Subcutaneous abdominal adipose tissue (tissue), 5 donors: ENCODE results near the gene ZFHX2.

Experiments
- H3K27ac ChIP-seq: one replicate; pipeline ENCODE4 v1.7.0; 2013; ENCODE audit warnings: low read depth, mild to moderate bottlenecking, inconsistent platforms, low read length, moderate library complexity
- H3K27me3 ChIP-seq, 5 donors: one replicate each; pipeline ENCODE4 v1.7.0; 2013; ENCODE audit warnings: low read length in 5 of 5, inconsistent platforms in 1 of 5; ENCODE audit not compliant: control insufficient read depth in 5 of 5, insufficient read depth in 4 of 5
- H3K36me3 ChIP-seq, 5 donors: one replicate each; pipeline ENCODE4 v1.7.0; 2013; ENCODE audit warnings: low read length in 5 of 5; ENCODE audit not compliant: control insufficient read depth in 5 of 5, insufficient read depth in 5 of 5
- H3K4me1 ChIP-seq, 5 donors: one replicate each; pipeline ENCODE4 v1.7.0; 2013; ENCODE audit warnings: low read length in 5 of 5, mild to moderate bottlenecking in 3 of 5, moderate library complexity in 1 of 5; ENCODE audit not compliant: control insufficient read depth in 5 of 5, insufficient read depth in 5 of 5
- H3K4me3 ChIP-seq, 5 donors: one replicate each; pipeline ENCODE4 v1.7.0; 2013; ENCODE audit warnings: low read length in 5 of 5, low read depth in 1 of 5
- H3K9ac ChIP-seq, 5 donors: one replicate each; pipeline ENCODE4 v1.7.0; 2013; ENCODE audit warnings: low read length in 5 of 5, mild to moderate bottlenecking in 4 of 5, moderate library complexity in 3 of 5
- H3K9me3 ChIP-seq, 5 donors: one replicate each; pipeline ENCODE4 v1.7.0; 2013; ENCODE audit warnings: low read length in 5 of 5; ENCODE audit not compliant: control insufficient read depth in 5 of 5
- donor health status: healthy.
- donor health status: healthy.
- donor health status: healthy.
- donor health status: healthy.
- donor health status: healthy.

The ZFHX2 gene

GRCh38 chr14:23559926-23560520 is 8.5 kb upstream of the ZFHX2 start:
- Histone ChIP-seq H3K4me3 (no peak overlapping the region), H3K27me3 (no peaks in the 10 kb centered on the region), H3K9ac (no peak overlapping the region), H3K27ac (no peak overlapping the region), H3K4me1 (peaks cover 5 to 29% (median 18%) of the 10 kb centered on the region in 5 donors), H3K36me3 (peaks cover 0 to 50% (median 25%) of the 10 kb centered on the region in 5 donors), H3K9me3 (no peaks in the 10 kb centered on the region)

GRCh38 chr14:23559010-23559925 is 7.7 kb upstream of the ZFHX2 start:
- Histone ChIP-seq H3K9ac (no peak overlapping the region), H3K9me3 (no peaks in the 10 kb centered on the region), H3K4me1 (peaks cover 5 to 29% (median 18%) of the 10 kb centered on the region in 5 donors), H3K36me3 (peaks cover 0 to 46% (median 25%) of the 10 kb centered on the region in 5 donors), H3K27me3 (no peaks in the 10 kb centered on the region), H3K4me3 (no peak overlapping the region), H3K27ac (no peak overlapping the region)

GRCh38 chr14:23558346-23559009 is 6.9 kb upstream of the ZFHX2 start:
- Histone ChIP-seq H3K27ac (no peak overlapping the region), H3K4me1 (peaks cover 5 to 29% (median 18%) of the 10 kb centered on the region in 5 donors), H3K36me3 (peaks cover 0 to 39% (median 20%) of the 10 kb centered on the region in 5 donors), H3K4me3 (no peak overlapping the region), H3K9me3 (no peaks in the 10 kb centered on the region), H3K9ac (peak overlapping the region in 2 of 5 donors; percentile 10 to 36), H3K27me3 (no peaks in the 10 kb centered on the region)

DNA sequence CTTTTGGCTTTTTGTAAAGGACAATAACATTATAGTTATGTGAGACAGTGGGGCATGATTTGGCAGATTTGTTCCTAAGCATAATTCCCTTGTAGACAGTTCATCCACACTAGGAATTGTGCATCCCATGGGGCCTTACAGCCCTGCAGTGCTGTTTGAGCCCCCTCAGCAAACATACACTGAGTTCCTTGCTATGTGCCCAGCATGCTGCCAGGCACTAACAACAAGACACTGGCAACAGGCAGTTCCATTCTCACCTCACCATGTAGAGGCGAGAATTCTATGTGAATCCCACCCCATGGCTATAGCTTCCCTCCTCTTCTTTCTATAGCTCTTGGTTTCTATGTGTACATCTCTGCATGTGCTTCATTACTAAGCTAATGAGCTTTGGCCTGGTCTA is 6.4 kb upstream of the ZFHX2 start:
- no peak overlapping the region for H3K4me3 ChIP-seq
- no peaks in the 10 kb centered on the region for H3K9me3 ChIP-seq
- H3K9ac ChIP-seq, result peak overlapping the region in 3 of 5 donors; percentile 10 to 98 (median 58)
- peaks cover 5 to 29% (median 18%) of the 10 kb centered on the region in 5 donors for H3K4me1 ChIP-seq
- H3K27ac ChIP-seq, result no peak overlapping the region
- H3K27me3 ChIP-seq, result no peaks in the 10 kb centered on the region
- peaks cover 0 to 39% (median 20%) of the 10 kb centered on the region in 5 donors for H3K36me3 ChIP-seq

DNA sequence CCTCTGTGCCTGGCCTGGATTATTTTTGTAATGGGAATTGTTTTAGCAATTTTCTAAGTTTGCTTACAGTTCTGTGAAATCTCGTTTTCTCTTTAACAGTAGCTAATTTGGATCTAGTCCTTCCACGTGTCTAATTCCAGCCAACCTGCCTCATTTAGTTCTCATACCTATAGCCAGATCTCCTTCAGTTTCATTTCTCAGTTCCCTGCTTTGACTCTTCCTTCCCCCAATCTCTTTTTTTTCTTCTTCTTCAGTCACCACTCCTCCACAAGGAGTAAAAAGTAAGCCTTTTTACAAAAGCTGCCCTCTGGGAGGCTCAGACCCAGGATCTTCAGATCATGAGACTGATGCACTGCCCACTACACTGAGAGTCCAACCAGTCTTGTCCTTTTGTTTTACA is 6.0 kb upstream of the ZFHX2 start:
- Histone ChIP-seq H3K27ac (no peak overlapping the region), H3K27me3 (no peaks in the 10 kb centered on the region), H3K9ac (peak overlapping the region in 2 of 5 donors; percentile 58 to 98), H3K9me3 (no peaks in the 10 kb centered on the region), H3K4me3 (no peak overlapping the region), H3K4me1 (peaks cover 5 to 29% (median 18%) of the 10 kb centered on the region in 5 donors), H3K36me3 (peaks cover 0 to 39% (median 20%) of the 10 kb centered on the region in 5 donors)

DNA sequence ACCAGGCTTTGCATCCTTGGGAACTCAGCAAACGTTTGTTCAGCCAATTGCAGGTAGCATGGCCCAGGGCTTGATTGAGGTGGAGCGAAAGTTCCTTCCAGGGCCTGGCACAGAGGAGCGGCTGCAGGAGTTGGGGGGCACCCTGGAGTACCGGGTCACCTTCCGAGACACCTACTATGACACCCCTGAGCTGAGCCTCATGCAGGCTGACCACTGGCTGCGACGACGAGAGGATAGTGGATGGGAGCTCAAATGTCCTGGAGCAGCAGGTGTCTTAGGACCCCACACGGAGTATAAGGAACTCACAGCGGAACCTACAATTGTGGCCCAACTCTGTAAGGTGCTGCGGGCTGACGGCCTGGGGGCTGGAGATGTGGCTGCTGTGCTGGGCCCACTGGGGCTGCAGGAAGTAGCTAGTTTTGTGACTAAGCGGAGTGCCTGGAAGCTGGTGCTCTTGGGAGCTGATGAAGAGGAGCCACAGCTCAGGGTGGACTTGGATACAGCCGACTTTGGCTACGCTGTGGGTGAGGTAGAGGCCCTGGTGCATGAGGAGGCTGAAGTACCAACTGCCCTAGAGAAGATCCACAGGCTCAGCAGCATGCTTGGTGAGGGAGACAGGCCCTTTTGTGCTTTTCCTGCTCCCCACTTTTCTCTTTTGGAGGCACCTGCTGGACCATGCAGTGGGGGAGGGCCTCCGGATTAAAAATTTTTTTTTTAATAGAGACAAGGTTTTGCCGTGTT is 5.3 kb upstream of the ZFHX2 start:
- H3K36me3 ChIP-seq, result peaks cover 0 to 34% (median 19%) of the 10 kb centered on the region in 5 donors
- H3K4me1 ChIP-seq, result peaks cover 5 to 31% (median 20%) of the 10 kb centered on the region in 5 donors
- H3K4me3 ChIP-seq, result peak overlapping the region; percentile 87 to 97 (median 93)
- H3K27me3 ChIP-seq, result no peaks in the 10 kb centered on the region
- H3K27ac ChIP-seq, result peak overlapping the region; percentile 87
- peak overlapping the region; percentile 77 to 98 (median 93) for H3K9ac ChIP-seq
- H3K9me3 ChIP-seq, result no peaks in the 10 kb centered on the region

- Histone ChIP-seq H3K27ac (peak within 1 kb of the TSS; percentile 87), H3K36me3 (peaks cover 0 to 27% (median 16%) of the 10 kb centered on the region in 5 donors), H3K27me3 (no peaks in the 10 kb centered on the region), H3K9me3 (no peaks in the 10 kb centered on the region), H3K4me1 (peaks cover 5 to 39% (median 28%) of the 10 kb centered on the region in 5 donors), H3K9ac (peak within 1 kb of the TSS; percentile 77 to 98 (median 93)), H3K4me3 (peak within 1 kb of the TSS; percentile 87 to 97 (median 93))
These were observed 4.5 kb upstream of the ZFHX2 start, which contains the start of gene THTPA for GRCh38 chr14:23555882-23556699. TSS of gene THTPA (plus strand) at chr14:23556271. CDS start at chr14:23556758, 487 bp downstream.

- Histone ChIP-seq H3K27me3 (no peaks in the 10 kb centered on the region), H3K9me3 (no peaks in the 10 kb centered on the region), H3K27ac (peak overlapping the region; percentile 87)
These were observed 3.9 kb upstream of the ZFHX2 start for GRCh38 chr14:23555533-23555881.

More at GRCh38 chr14:23555533-23555881, 3.9 kb upstream of the ZFHX2 start:
- H3K9ac ChIP-seq, result peak overlapping the region in 3 of 5 donors; percentile 91 to 98 (median 95)
- peaks cover 5 to 45% (median 34%) of the 10 kb centered on the region in 5 donors for H3K4me1 ChIP-seq
- peak overlapping the region; percentile 50 to 97 (median 93) for H3K4me3 ChIP-seq
- peaks cover 0 to 23% (median 16%) of the 10 kb centered on the region in 5 donors for H3K36me3 ChIP-seq
